ENCODE results near the gene CCDC177.

GRCh38 chr14:69531135-69531534 is 43.5 kb downstream of the CCDC177 start:
- TF ChIP-seq FOXP2 (optimal IDR thresholded peaks at IDR 0.05; ENCODE audit: control extremely low read depth, extremely low read length, insufficient read depth) (no peak), EZH2 (IDR thresholded peaks at IDR 0.05) (no peak), POLR2AphosphoS5 (IDR thresholded peaks at IDR 0.05; ENCODE audit: borderline replicate concordance, low read depth, low read length) (no peak)
